Placental epithelial cell (primary cell): ENCODE results near the gene PROKR2. TPM values are rescaled to one million over a fixed set of nuclear protein-coding genes. Genes with fewer than 3 reads are reported as not detected.

ENCODE experiments used
- small RNA-seq: library from RNA; depleted of rRNA; stranded (forward); fragments of <200 nt; gene quantifications from one replicate; pipeline ENCODE3, GENCODE V24; 2012
- total RNA-seq: library from RNA; depleted of rRNA; stranded (reverse); fragments of >200 nt; gene quantifications from 2 replicates; pipeline ENCODE4 v1.2.3, GENCODE V29; 2012

PROKR2 gene
- not detected in 2 replicates for total RNA-seq

GRCh38 chr20:5316188-5317158, at the start of gene PROKR2:
PROKR2 (minus strand) TSS chr20:5316954; CDS start chr20:5314369, 2,585 bp downstream.

Small RNA genes lying within 50 kb of the gene (small RNA-seq; reads per million reads assigned to genes)
- not detected for gene RNA5-8SP7

Other genes starting within 250 kb of the PROKR2 start
- 65.6 and 111 TPM in 2 replicates for gene TMEM230, start 203.9 kb downstream of the PROKR2 start, total RNA-seq
- gene PCNA, start 197.0 kb downstream of the PROKR2 start, total RNA-seq = 78.1 and 137 TPM in 2 replicates
- 13.0 and 38.0 TPM in 2 replicates for gene CDS2, start 189.9 kb downstream of the PROKR2 start, total RNA-seq